Upper lobe of left lung (tissue), 6 donors: Measurements from ENCODE around the gene PARD3B. TPM values are rescaled to one million over a fixed set of nuclear protein-coding genes. Genes with fewer than 3 reads are reported as not detected.

Experiments used
- ATAC-seq, 2 donors: fragments of 200-7000 bp; cut with Tn5 transposase; one replicate each; pipeline ENCODE4 v1.9.1; 2022; ENCODE audit warnings: mild to moderate bottlenecking in 2 of 2, moderate library complexity in 2 of 2; ENCODE audit not compliant: low FRiP score in 2 of 2
- DNase-seq, 2 donors: peaks; one replicate each; pipeline ENCODE4 v3.0.0-alpha.2; 2019 to 2020
- H3K27ac ChIP-seq, 4 donors: fragments of 200-600 bp; sonication (generic); one replicate each; pipeline ENCODE4 v1.5.1; 2016 to 2019
- H3K27me3 ChIP-seq, 4 donors: fragments of 200-600 bp; sonication (generic); one replicate each; pipeline ENCODE4 v1.5.1; 2017 to 2019
- H3K36me3 ChIP-seq, 4 donors: fragments of 200-600 bp; sonication (generic); one replicate each; pipeline ENCODE4 v1.5.1; 2016 to 2019
- H3K4me1 ChIP-seq, 4 donors: fragments of 200-600 bp; sonication (generic); one replicate each; pipeline ENCODE4 v1.5.1; 2018 to 2019
- H3K4me3 ChIP-seq, 4 donors: fragments of 200-600 bp; sonication (generic); one replicate each; pipeline ENCODE4 v1.5.1; 2017 to 2019; ENCODE audit warnings: mild to moderate bottlenecking in 2 of 4, moderate library complexity in 1 of 4
- H3K9me3 ChIP-seq, 4 donors: fragments of 200-600 bp; sonication (generic); one replicate each; pipeline ENCODE4 v1.5.1; 2018 to 2019
- CTCF ChIP-seq, 6 experiments: fragments of 450-650 bp in 4 of 6; fragments of 200-600 bp in 2 of 6; sonication (generic) in 2 of 6; IDR thresholded peaks; one replicate each; pipeline ENCODE4 v1.5.1; 2016 to 2019; ENCODE audit warnings: antibody characterized with exemption in 6 of 6
- EP300 ChIP-seq, 4 donors: sonication (generic); formaldehyde crosslinking; IDR thresholded peaks; one replicate each; pipeline ENCODE4 v1.5.1; 2017; ENCODE audit warnings: antibody characterized with exemption in 4 of 4, control low read depth in 2 of 4
- POLR2A ChIP-seq, 4 donors: fragments of 450-650 bp; IDR thresholded peaks; one replicate each; pipeline ENCODE4 v1.5.1; 2016 to 2017; ENCODE audit warnings: antibody characterized with exemption in 4 of 4, mild to moderate bottlenecking in 2 of 4
- POLR2AphosphoS5 ChIP-seq, 2 donors: sonication (generic); formaldehyde crosslinking; IDR thresholded peaks; one replicate each; pipeline ENCODE4 v1.5.1; 2017; ENCODE audit warnings: antibody characterized with exemption in 2 of 2
- WGBS, 2 donors: methylation state at CpG; one replicate each; pipeline ENCODE4 v1.1.5; 2017 to 2018; 5-methylcytosine and 5-hydroxymethylcytosine counted together
- total RNA-seq, 6 donors: library from RNA; depleted of rRNA in 4 of 6; stranded (reverse); fragments of >200 nt in 4 of 6; gene quantifications; one replicate each; pipeline versions ENCODE4 v1.1.0 to v1.2.1, GENCODE V29; 2016 to 2021
- donor health status: DM: no; HTN: no; CAD: no; lungs with moderate emphysema.
- donor health status: DM: no; HTN: yes; CAD: no; lungs with severe emphysema.

Gene PARD3B
- total RNA-seq, 6 donors from 2014 or later: 17.8 to 44.9 (median 24.2) TPM

DNA sequence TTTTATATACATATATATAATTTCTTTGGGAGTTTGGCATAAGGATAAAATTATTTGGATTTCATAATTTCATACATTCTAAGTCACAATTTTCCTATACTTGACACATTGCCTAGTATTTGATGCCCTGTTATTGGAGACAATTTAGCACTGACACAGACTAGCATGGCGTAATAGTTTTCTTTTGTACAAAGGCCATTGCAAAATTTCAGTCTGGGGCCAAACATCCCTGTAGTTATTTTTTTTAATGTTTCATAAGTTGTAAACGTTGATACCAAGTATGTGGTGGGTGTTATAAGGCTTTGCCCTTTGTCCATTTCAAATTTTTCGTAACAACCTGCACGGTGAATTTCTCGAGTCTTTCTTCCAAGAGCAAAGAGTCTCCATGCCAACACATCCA is 1041.4 kb downstream of the PARD3B start:
- ATAC-seq: no peak
- H3K9me3 ChIP-seq: no peaks in the 10 kb centered on the region
- 90% methylated on average over 5 of the region's 5 CpGs for WGBS, 2 donors
- no peak for DNase-seq
- no peak for TF ChIP-seq POLR2AphosphoS5 (IDR thresholded peaks at IDR 0.05)
- no peak for TF ChIP-seq CTCF (IDR thresholded peaks at IDR 0.05)
- no peak for TF ChIP-seq EP300 (IDR thresholded peaks at IDR 0.05)
- TF ChIP-seq POLR2A (IDR thresholded peaks at IDR 0.05): no peak
- H3K27me3 ChIP-seq: no peaks in the 10 kb centered on the region
- no peaks in the 10 kb centered on the region for H3K4me1 ChIP-seq
- no peak overlapping the region for H3K27ac ChIP-seq
- no peaks in the 10 kb centered on the region for H3K36me3 ChIP-seq
- H3K4me3 ChIP-seq: no peak overlapping the region

GRCh38 chr2:205589479-205589878 is 1044.2 kb downstream of the PARD3B start:
- no peaks in the 10 kb centered on the region for H3K4me1 ChIP-seq
- H3K9me3 ChIP-seq: no peaks in the 10 kb centered on the region
- 75% methylated on average over 1 of the region's 1 CpG for WGBS, 2 donors
- no peak overlapping the region for H3K27ac ChIP-seq
- DNase-seq (no peak), ATAC-seq (no peak)
- no peaks in the 10 kb centered on the region for H3K36me3 ChIP-seq
- TF ChIP-seq CTCF (IDR thresholded peaks at IDR 0.05) (no peak), POLR2A (IDR thresholded peaks at IDR 0.05) (no peak), POLR2AphosphoS5 (IDR thresholded peaks at IDR 0.05) (no peak), EP300 (IDR thresholded peaks at IDR 0.05) (no peak)
- H3K27me3 ChIP-seq: no peaks in the 10 kb centered on the region
- no peak overlapping the region for H3K4me3 ChIP-seq

- 69 to 70% methylated on average over 2 of the region's 2 CpGs for WGBS, 2 donors
- no peak for TF ChIP-seq POLR2AphosphoS5 (IDR thresholded peaks at IDR 0.05)
- no peak for TF ChIP-seq POLR2A (IDR thresholded peaks at IDR 0.05)
- TF ChIP-seq EP300 (IDR thresholded peaks at IDR 0.05): no peak
- TF ChIP-seq CTCF (IDR thresholded peaks at IDR 0.05): no peak
- H3K4me1 ChIP-seq: no peaks in the 10 kb centered on the region
These were observed 1045.5 kb downstream of the PARD3B start for GRCh38 chr2:205590759-205591158.

DNA sequence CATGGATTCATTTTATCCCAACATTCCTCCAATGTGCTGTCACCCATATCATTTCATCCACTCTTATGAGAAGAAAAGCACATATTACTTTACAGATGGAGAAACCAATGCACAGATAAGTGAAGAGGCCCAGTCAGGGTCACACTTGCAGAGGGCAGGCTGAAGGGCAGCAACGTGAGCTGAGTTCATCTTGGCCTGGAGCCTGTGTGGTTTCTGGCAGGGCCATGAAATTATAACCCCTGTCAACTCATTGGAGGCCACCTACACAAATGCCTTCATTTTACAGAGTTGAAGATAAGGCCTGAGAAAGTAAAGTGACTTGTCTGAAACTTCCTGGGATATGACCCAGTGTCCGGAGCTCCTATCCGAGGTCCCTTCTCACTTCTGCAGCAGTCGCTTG is 1048.6 kb downstream of the PARD3B start:
- DNase-seq: no peak
- Histone ChIP-seq H3K4me3 (no peak overlapping the region), H3K27me3 (no peaks in the 10 kb centered on the region), H3K36me3 (no peaks in the 10 kb centered on the region), H3K27ac (no peak overlapping the region), H3K4me1 (no peaks in the 10 kb centered on the region), H3K9me3 (no peaks in the 10 kb centered on the region)
- no peak for TF ChIP-seq EP300 (IDR thresholded peaks at IDR 0.05)
- TF ChIP-seq POLR2A (IDR thresholded peaks at IDR 0.05): no peak
- TF ChIP-seq POLR2AphosphoS5 (IDR thresholded peaks at IDR 0.05): no peak
- no peak for TF ChIP-seq CTCF (IDR thresholded peaks at IDR 0.05)
- WGBS, 2 donors: 81 to 95% methylated on average over 4 of the region's 4 CpGs
- no peak for ATAC-seq

More at GRCh38 chr2:205590759-205591158, 1045.5 kb downstream of the PARD3B start:
- no peaks in the 10 kb centered on the region for H3K36me3 ChIP-seq
- H3K9me3 ChIP-seq: no peaks in the 10 kb centered on the region
- no peak overlapping the region for H3K4me3 ChIP-seq
- ATAC-seq (no peak), DNase-seq (no peak)
- H3K27me3 ChIP-seq: no peaks in the 10 kb centered on the region
- no peak overlapping the region for H3K27ac ChIP-seq

- Histone ChIP-seq H3K27ac (no peak overlapping the region), H3K4me3 (no peak overlapping the region), H3K36me3 (no peaks in the 10 kb centered on the region), H3K9me3 (no peaks in the 10 kb centered on the region), H3K4me1 (no peaks in the 10 kb centered on the region), H3K27me3 (no peaks in the 10 kb centered on the region)
- DNase-seq: no peak
- TF ChIP-seq POLR2AphosphoS5 (IDR thresholded peaks at IDR 0.05): no peak
- TF ChIP-seq CTCF (IDR thresholded peaks at IDR 0.05): no peak
- TF ChIP-seq EP300 (IDR thresholded peaks at IDR 0.05): no peak
- TF ChIP-seq POLR2A (IDR thresholded peaks at IDR 0.05): no peak
- 92 to 100% methylated on average over 2 of the region's 2 CpGs for WGBS, 2 donors
- no peak for ATAC-seq
These were observed 1051.3 kb downstream of the PARD3B start for GRCh38 chr2:205596581-205596980.
